GM12891 (cell line): ENCODE measurements around the gene PRSS56.

ENCODE experiments used
- PAX5 ChIP-seq: IDR thresholded peaks from 2 replicates; pipeline ENCODE4 v1.6.1; 2011; ENCODE audit warnings: low read length, moderate library complexity, mild to moderate bottlenecking; ENCODE audit not compliant: insufficient read depth, severe bottlenecking
- POLR2A ChIP-seq: IDR thresholded peaks from 2 replicates; pipeline ENCODE4 v1.6.1; 2011; ENCODE audit warnings: low read depth, low read length, control low read depth
- POLR2AphosphoS5 ChIP-seq: IDR thresholded peaks from 2 replicates; pipeline ENCODE4 v1.6.1; 2011; ENCODE audit warnings: low read depth, low read length, control low read depth
- POU2F2 ChIP-seq: IDR thresholded peaks from 2 replicates; pipeline ENCODE4 v1.6.1; 2011; ENCODE audit warnings: low read depth, mild to moderate bottlenecking, control low read depth, low read length, moderate library complexity
- SPI1 ChIP-seq: IDR thresholded peaks from 2 replicates; pipeline ENCODE4 v1.6.1; 2011; ENCODE audit warnings: low read depth, low read length, control low read depth
- TAF1 ChIP-seq: IDR thresholded peaks from 2 replicates; pipeline ENCODE4 v1.6.1; 2011; ENCODE audit warnings: low read depth, low read length, control low read depth

DNA sequence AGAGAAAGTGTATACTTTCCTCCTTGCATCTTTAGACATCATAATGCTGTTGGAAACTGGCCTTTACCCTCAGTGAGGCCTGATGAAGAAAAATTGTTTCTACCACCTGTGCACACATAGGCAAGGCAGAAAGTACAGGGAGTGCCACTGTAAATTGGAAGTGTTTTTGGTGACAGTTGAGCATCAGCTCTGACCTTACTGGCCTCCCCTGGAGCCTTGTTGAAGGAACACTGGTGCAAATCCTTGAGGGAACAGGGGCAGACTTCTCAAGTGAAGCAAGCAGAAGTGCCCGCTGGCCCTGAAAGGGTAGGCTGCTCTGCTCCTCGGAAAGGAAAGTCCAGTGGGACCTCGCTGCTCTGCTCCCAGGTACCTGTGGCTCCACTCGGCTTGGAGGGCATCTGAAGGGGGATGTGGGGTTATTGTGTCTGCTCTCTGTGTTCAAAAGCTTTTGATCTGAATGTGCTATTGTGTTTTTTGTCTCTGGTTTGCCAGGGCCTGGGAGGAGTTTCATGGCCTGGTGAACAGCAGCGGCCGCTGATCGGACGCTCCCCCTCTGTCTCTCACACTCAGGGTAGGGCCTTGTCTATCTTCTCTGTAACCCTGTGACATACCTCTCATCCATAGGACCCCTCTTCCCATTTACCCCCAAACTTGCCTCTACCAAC lies 53.7 kb downstream of the PRSS56 start:
- TF ChIP-seq TAF1 (no peak), POLR2AphosphoS5 (no peak), POLR2A (no peak), SPI1 (no peak), PAX5 (no peak), POU2F2 (no peak)
